Trophoblast cell (in vitro differentiated cells and primary cell): ENCODE results near the gene GGN.
A peak's percentile ranks its signal among the peaks of the same experiment; 100 is the strongest.
"Not testable (repeated sequence)": the region's sequence is repeated elsewhere in the genome, so short reads cannot be mapped to it uniquely, and the experiment has no call there.

Experiments
- DNase-seq, 2 donors: peaks; one replicate each; pipeline ENCODE4 v3.0.0-alpha.2; 2016
- H2AFZ ChIP-seq: 2 replicates; pipeline ENCODE4 v1.6.1; 2013; ENCODE audit warnings: low read length, moderate library complexity, mild to moderate bottlenecking; ENCODE audit not compliant: insufficient read depth, poor library complexity
- H2AK5ac ChIP-seq: 2 replicates; pipeline ENCODE4 v1.6.1; 2013; ENCODE audit warnings: mild to moderate bottlenecking, low read length
- H2BK120ac ChIP-seq: 2 replicates; pipeline ENCODE4 v1.6.1; 2013; ENCODE audit warnings: low read length, mild to moderate bottlenecking, moderate library complexity; ENCODE audit not compliant: insufficient read depth, poor library complexity
- H2BK12ac ChIP-seq: 2 replicates; pipeline ENCODE4 v1.6.1; 2013; ENCODE audit warnings: mild to moderate bottlenecking, low read length, moderate library complexity
- H2BK5ac ChIP-seq: 2 replicates; pipeline ENCODE4 v1.6.1; 2013; ENCODE audit warnings: low read length, low read depth, moderate library complexity, mild to moderate bottlenecking; ENCODE audit not compliant: poor library complexity
- H3K14ac ChIP-seq: 2 replicates; pipeline ENCODE4 v1.6.1; 2013; ENCODE audit warnings: mild to moderate bottlenecking, low read length
- H3K18ac ChIP-seq: 2 replicates; pipeline ENCODE4 v1.6.1; 2013; ENCODE audit warnings: mild to moderate bottlenecking, low read length
- H3K23ac ChIP-seq: 2 replicates; pipeline ENCODE4 v1.6.1; 2013; ENCODE audit warnings: low read length
- H3K27ac ChIP-seq: 2 replicates; pipeline ENCODE4 v1.5.1; 2013; ENCODE audit warnings: low read depth, mild to moderate bottlenecking, inconsistent platforms, low read length, moderate library complexity
- H3K27me3 ChIP-seq: 2 replicates; pipeline ENCODE4 v1.6.1; 2013; ENCODE audit warnings: inconsistent platforms, mild to moderate bottlenecking, low read length, moderate library complexity; ENCODE audit not compliant: insufficient read depth
- H3K36me3 ChIP-seq, 2 experiments: 1 replicate in 1 of 2; 2 replicates in 1 of 2; pipeline ENCODE4 v1.6.1; 2013; ENCODE audit warnings: low read length in 2 of 2, mild to moderate bottlenecking in 2 of 2, moderate library complexity in 1 of 2; ENCODE audit not compliant: insufficient read depth in 2 of 2, control insufficient read depth in 1 of 2
- H3K4ac ChIP-seq: 2 replicates; pipeline ENCODE4 v1.6.1; 2013; ENCODE audit warnings: low read depth, mild to moderate bottlenecking, low read length, moderate library complexity
- H3K4me1 ChIP-seq, 2 experiments: 1 replicate in 1 of 2; 2 replicates in 1 of 2; pipeline ENCODE4 v1.6.1; 2013; ENCODE audit warnings: low read length in 2 of 2, mild to moderate bottlenecking in 2 of 2, moderate library complexity in 1 of 2; ENCODE audit not compliant: insufficient read depth in 2 of 2, control insufficient read depth in 1 of 2
- H3K4me2 ChIP-seq: 2 replicates; pipeline ENCODE4 v1.6.1; 2013; ENCODE audit warnings: inconsistent platforms, mild to moderate bottlenecking, low read length, moderate library complexity
- H3K4me3 ChIP-seq: 2 replicates; pipeline ENCODE4 v1.5.1; 2013; ENCODE audit warnings: mild to moderate bottlenecking, low read depth, low read length, inconsistent platforms
- H3K79me1 ChIP-seq: one replicate; pipeline ENCODE4 v1.6.1; 2013; ENCODE audit warnings: low read length
- H3K79me2 ChIP-seq: 2 replicates; pipeline ENCODE4 v1.6.1; 2013; ENCODE audit warnings: low read length, mild to moderate bottlenecking; ENCODE audit not compliant: control insufficient read depth, insufficient read depth, poor library complexity
- H3K9ac ChIP-seq: 2 replicates; pipeline ENCODE4 v1.6.1; 2013; ENCODE audit warnings: mild to moderate bottlenecking, low read length
- H3K9me3 ChIP-seq: 2 replicates; pipeline ENCODE4 v1.6.1; 2013; ENCODE audit warnings: low read depth, mild to moderate bottlenecking, control low read depth, inconsistent platforms, low read length; ENCODE audit not compliant: insufficient read depth
- H4K12ac ChIP-seq: 2 replicates; pipeline ENCODE4 v1.6.1; 2013; ENCODE audit warnings: low read depth, mild to moderate bottlenecking, low read length, moderate library complexity
- H4K8ac ChIP-seq: 2 replicates; pipeline ENCODE4 v1.6.1; 2013; ENCODE audit warnings: low read depth, mild to moderate bottlenecking, low read length, moderate library complexity
- H4K91ac ChIP-seq: one replicate; pipeline ENCODE4 v1.6.1; 2013; ENCODE audit warnings: low read depth, mild to moderate bottlenecking, low read length, moderate library complexity
- WGBS: extraction: QIAGEN DNeasy Blood & Tissue Kit; methylation state at CpG from one replicate; pipeline ENCODE4 v1.1.7; 2013; ENCODE audit warnings: missing lambda C conversion rate; ENCODE audit not compliant: insufficient read length, insufficient coverage; ENCODE audit errors: extremely low coverage; 5-methylcytosine and 5-hydroxymethylcytosine counted together

The GGN gene

GRCh38 chr19:38346837-38347236 is 41.0 kb downstream of the GGN start:
- Histone ChIP-seq H3K4me1 (no peaks in the 10 kb centered on the region), H4K12ac (no peak overlapping the region), H4K91ac (no peak overlapping the region), H3K36me3 (no peaks in the 10 kb centered on the region), H3K14ac (no peak overlapping the region), H3K4me2 (no peak overlapping the region), H2BK120ac (no peak overlapping the region), H3K9ac (no peak overlapping the region), H2AK5ac (no peak overlapping the region), H2BK5ac (no peak overlapping the region), H3K4me3 (no peak overlapping the region), H3K4ac (no peak overlapping the region), H3K79me2 (no peaks in the 10 kb centered on the region), H4K8ac (no peak overlapping the region), H3K23ac (no peak overlapping the region), H3K9me3 (no peaks in the 10 kb centered on the region), H3K27me3 (no peaks in the 10 kb centered on the region), H2AFZ (no peak overlapping the region), H3K18ac (no peak overlapping the region), H3K79me1 (no peaks in the 10 kb centered on the region), H2BK12ac (no peak overlapping the region), H3K27ac (no peak overlapping the region)
- no CpG with 5 or more reads among the region's 4 CpGs for WGBS
- DNase-seq: no peak

GRCh38 chr19:38340927-38341326 is 46.9 kb downstream of the GGN start:
- Histone ChIP-seq H4K12ac (no peak overlapping the region), H4K8ac (no peak overlapping the region), H3K36me3 (peaks cover 0 to 3% of the 10 kb centered on the region in 2 experiments), H3K9ac (no peak overlapping the region), H4K91ac (no peak overlapping the region), H2BK12ac (peak overlapping the region; percentile 51), H2BK5ac (no peak overlapping the region), H3K18ac (no peak overlapping the region), H3K4me2 (no peak overlapping the region), H2AFZ (no peak overlapping the region), H3K4me3 (no peak overlapping the region), H3K79me1 (peaks cover 14% of the 10 kb centered on the region), H3K9me3 (peaks cover 10% of the 10 kb centered on the region), H3K23ac (no peak overlapping the region), H3K79me2 (peaks cover 1% of the 10 kb centered on the region), H3K27me3 (no peaks in the 10 kb centered on the region), H3K4ac (peak overlapping the region; percentile 19), H2BK120ac (no peak overlapping the region), H3K27ac (no peak overlapping the region), H3K14ac (peak overlapping the region; percentile 13), H3K4me1 (peaks cover 3 to 11% of the 10 kb centered on the region in 2 experiments), H2AK5ac (peak overlapping the region; percentile 81)
- no CpG with 5 or more reads among the region's 2 CpGs for whole genome bisulfite sequencing
- DNase-seq: no peak

GRCh38 chr19:38339011-38339410 is 48.8 kb downstream of the GGN start:
- not testable (repeated sequence) for H2BK12ac ChIP-seq, H2AFZ ChIP-seq, H3K14ac ChIP-seq, H3K4ac ChIP-seq, H3K9me3 ChIP-seq, H4K12ac ChIP-seq, H3K18ac ChIP-seq, H3K9ac ChIP-seq, H3K27me3 ChIP-seq, H3K23ac ChIP-seq, H3K36me3 ChIP-seq, H4K8ac ChIP-seq, H2BK5ac ChIP-seq, H3K4me2 ChIP-seq, H3K79me2 ChIP-seq, H2AK5ac ChIP-seq, H4K91ac ChIP-seq, H2BK120ac ChIP-seq, H3K4me3 ChIP-seq
- H3K79me1 ChIP-seq: peaks cover 15% of the 10 kb centered on the region
- H3K27ac ChIP-seq: peak overlapping the region; percentile 84
- no CpG with 5 or more reads among the region's 4 CpGs for whole genome bisulfite sequencing
- DNase-seq: peak; percentile 88 to 93
- peaks cover 3 to 11% of the 10 kb centered on the region in 2 experiments for H3K4me1 ChIP-seq

GRCh38 chr19:38337360-38337653 is 50.5 kb downstream of the GGN start:
- H3K4me2 ChIP-seq: peak overlapping the region; percentile 70
- no peak overlapping the region for H3K18ac ChIP-seq
- H2BK5ac ChIP-seq: peak overlapping the region; percentile 33
- H2BK120ac ChIP-seq: no peak overlapping the region
- H2AK5ac ChIP-seq: peak overlapping the region; percentile 31
- peaks cover 3 to 11% of the 10 kb centered on the region in 2 experiments for H3K4me1 ChIP-seq
- H3K79me1 ChIP-seq: peaks cover 15% of the 10 kb centered on the region
- peak overlapping the region; percentile 15 for H4K8ac ChIP-seq
- peaks cover 2% of the 10 kb centered on the region for H3K79me2 ChIP-seq
- H3K4ac ChIP-seq: no peak overlapping the region
- no peak overlapping the region for H3K9ac ChIP-seq
- no peaks in the 10 kb centered on the region for H3K27me3 ChIP-seq
- H3K36me3 ChIP-seq: peaks cover 0 to 3% of the 10 kb centered on the region in 2 experiments
- peak overlapping the region; percentile 29 for H4K91ac ChIP-seq
- DNase-seq: no peak
- H4K12ac ChIP-seq: no peak overlapping the region
- H3K9me3 ChIP-seq: peaks cover 10% of the 10 kb centered on the region
- H3K14ac ChIP-seq: no peak overlapping the region
- H2AFZ ChIP-seq: no peak overlapping the region
- WGBS: no CpG with 5 or more reads among the region's 10 CpGs
- H3K4me3 ChIP-seq: peak overlapping the region; percentile 63
- no peak overlapping the region for H3K23ac ChIP-seq
- H3K27ac ChIP-seq: no peak overlapping the region
- peak overlapping the region; percentile 2 for H2BK12ac ChIP-seq
